Smooth muscle cell of the brain vasculature (primary cell): ENCODE data around the gene POLDIP2.
A peak's percentile ranks its signal among the peaks of the same experiment; 100 is the strongest.

Experiments
- DNase-seq: peaks from one replicate; pipeline ENCODE4 v3.0.0-alpha.2; 2012; ENCODE audit warnings: low read depth, low spot score

POLDIP2 gene

DNA sequence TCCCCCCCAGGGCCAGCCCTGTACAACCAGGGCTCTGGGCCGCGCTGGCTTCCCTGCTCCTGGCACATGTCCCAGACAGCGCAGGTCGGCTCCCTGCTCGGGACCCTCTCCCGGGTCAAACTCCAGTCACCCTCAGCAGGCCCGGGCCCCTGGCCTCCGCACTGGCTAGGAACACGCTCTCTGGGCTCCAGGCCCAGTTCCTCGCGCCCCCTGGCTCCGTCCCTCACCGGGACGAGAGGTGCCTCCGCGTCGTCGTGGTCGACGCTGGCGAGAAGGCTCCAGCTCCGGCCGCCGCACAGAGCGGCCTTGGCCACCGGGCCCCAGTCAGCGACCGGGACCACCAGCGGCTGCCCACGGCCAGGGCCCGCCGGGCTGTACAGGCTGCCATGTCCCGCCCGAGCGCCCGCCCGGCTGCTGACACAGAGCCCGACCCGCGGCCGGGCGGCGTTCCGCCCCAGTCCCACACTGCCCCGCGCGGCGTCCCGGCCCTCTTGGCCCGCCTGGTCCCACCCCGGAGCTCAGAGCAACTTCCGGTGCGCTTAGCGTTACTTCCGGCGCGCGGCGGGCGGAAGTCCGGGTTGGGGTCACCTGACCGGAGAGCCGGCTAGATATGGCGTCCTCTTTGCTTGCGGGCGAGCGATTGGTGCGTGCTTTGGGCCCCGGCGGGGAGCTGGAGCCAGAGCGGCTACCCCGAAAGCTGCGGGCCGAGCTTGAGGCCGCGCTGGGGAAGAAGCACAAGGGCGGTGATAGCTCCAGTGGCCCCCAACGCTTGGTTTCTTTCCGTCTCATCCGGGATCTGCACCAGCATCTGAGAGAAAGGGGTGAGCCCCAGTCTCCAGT lies at the start of gene POLDIP2:
TSS of gene POLDIP2 (minus strand) at position 467 of the 840 bp plus-strand sequence. CDS start at position 388, 79 bp downstream.
- peak; percentile 83 for DNase-seq

DNA sequence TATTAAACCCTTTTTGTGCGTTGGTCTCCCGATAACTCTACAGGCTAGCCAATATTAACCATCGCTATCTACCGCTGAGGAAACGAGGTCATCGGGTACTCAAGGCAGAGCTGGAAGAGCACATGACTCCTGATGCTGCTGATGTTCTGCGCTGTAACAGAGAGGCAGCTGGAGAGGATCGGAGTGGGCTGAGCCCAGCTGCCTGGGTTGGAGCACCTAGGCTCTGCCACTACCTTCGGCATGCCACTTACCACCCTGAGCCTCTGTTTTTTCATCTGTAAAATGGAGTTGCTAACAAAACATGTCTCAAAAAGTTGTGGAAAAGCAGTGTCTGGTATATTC lies 49.1 kb upstream of the POLDIP2 start:
- no peak for DNase-seq

DNA sequence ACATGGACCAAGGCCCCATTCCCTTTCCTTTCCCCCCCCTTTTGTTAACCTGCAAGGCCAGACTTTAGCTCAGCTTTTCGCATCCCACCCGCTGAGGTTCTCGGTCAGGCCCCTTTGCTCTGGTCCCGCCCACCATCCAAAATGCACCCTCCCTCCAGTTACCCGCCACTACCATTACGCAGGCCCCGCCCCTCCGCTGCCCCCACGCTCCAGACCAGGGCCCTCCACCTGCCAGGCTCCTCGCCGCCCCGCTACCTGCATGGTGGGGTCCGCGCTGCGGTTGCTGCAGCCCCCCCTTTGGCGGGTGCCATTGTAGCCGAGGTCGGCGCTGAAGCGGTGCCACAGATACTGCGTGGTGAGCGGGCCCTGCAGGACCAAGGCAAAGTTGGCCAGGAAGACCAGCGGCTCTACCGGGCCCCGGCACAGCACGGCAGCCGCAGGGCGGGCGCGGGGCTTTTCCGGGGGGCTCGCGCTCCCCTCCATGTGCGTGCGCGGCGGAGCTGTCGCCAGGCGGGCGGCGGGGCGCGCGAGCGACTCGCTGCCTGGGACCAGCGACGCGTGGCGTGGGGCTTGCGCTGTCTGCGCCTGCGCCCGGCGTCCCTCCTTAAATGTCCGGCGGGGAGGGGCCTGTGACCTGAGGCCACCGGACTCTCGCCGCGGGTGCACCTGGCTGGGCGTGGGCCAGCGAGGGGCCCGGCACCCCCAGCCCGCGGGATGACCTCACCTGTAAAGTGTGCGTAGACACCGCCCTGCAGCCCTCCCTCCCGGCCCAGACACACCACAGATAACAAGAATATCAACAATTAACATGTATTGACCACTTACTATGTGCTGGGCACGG lies 48.5 kb upstream of the POLDIP2 start, which contains the start of gene SLC46A1:
TSS of gene SLC46A1 (minus strand) at position 581 of the 841 bp plus-strand sequence. CDS start at position 483, 98 bp downstream.
- no peak for DNase-seq

- no peak for DNase-seq
Observed at GRCh38 chr17:28404812-28405570, 47.7 kb upstream of the POLDIP2 start.

DNA sequence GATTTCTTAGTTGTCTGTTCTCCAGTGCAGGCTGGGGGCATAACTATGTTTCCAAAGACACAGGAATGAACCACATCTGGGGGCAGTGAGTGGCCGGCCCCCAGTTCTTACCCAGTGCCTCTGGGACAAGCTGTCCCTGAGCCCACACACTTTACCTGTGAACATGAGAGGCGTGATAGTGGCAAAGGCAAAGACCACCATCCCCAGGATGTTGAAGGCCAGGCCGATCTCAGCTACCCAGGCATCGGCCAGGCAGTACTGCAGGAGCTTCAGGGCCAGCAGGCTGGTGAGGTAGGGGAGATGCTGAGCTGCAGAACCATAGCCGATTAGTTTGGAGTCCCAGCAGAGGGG lies 47.1 kb upstream of the POLDIP2 start:
- DNase-seq = no peak

- no peak for DNase-seq
Observed at GRCh38 chr17:28404007-28404406, 46.7 kb upstream of the POLDIP2 start.

DNA sequence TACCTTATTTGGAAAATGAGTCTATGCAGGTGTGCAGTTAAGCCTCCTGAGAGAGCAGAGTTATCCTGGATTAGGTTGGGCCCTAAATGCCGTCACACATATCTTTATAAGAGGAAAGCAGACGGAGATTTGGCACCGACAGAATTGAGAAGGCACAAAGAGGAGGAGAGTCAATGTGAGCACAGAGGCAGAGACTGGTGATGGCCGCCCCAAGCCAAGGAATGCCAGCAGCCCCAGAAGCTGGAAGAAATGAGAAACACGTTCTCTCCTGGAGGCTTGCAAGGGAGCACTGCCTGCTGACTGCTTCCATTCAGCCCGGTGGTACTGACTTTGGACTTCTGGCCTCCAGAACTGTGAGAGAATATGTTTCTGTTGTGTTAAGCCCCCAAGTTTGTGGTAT lies 45.5 kb upstream of the POLDIP2 start:
- no peak for DNase-seq

DNA sequence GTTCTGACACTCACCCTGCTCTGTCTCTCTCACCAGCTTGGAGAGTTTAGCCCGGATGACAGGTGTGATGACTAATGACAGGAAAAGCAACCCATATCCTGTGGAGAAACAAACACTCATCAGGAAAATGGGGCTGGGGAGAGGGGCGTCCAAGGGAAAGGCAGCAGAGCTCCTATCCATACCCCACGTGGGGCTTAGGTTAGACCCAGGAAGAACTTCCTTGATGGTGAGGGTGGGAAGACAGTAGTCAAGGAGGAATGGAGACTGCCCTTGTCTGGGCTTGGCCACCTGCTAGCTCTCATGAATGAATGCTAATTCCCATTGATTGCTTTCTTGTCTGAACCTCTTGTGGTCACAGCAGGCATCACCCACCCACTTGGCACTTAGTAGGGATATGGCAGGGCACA lies 44.9 kb upstream of the POLDIP2 start:
- no peak for DNase-seq

- no peak for DNase-seq
Observed at GRCh38 chr17:28399808-28400207, 42.5 kb upstream of the POLDIP2 start.

GRCh38 chr17:28398280-28398981 lies 41.1 kb upstream of the POLDIP2 start:
- DNase-seq = no peak

GRCh38 chr17:28397687-28398279 lies 40.5 kb upstream of the POLDIP2 start:
- no peak for DNase-seq

DNA sequence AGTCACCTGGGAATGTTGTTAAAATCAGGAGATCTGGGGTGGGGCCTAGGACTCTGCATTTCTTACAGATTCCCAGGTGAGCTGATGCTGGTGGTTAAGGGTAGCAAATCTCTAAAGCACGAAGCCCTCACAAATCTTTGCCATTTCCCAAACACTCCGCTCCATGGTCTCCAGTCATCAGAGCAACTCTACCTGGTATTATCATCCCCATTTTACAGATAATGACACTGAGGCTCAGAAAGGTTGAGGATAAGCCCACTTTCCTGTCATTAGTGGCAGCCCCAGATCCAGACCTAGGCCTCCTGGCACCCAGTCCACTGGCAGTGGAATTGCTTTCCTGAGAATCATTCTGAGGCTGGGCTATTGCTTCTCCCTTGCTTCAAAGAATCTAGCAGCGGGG lies 39.9 kb upstream of the POLDIP2 start:
- DNase-seq = no peak

DNA sequence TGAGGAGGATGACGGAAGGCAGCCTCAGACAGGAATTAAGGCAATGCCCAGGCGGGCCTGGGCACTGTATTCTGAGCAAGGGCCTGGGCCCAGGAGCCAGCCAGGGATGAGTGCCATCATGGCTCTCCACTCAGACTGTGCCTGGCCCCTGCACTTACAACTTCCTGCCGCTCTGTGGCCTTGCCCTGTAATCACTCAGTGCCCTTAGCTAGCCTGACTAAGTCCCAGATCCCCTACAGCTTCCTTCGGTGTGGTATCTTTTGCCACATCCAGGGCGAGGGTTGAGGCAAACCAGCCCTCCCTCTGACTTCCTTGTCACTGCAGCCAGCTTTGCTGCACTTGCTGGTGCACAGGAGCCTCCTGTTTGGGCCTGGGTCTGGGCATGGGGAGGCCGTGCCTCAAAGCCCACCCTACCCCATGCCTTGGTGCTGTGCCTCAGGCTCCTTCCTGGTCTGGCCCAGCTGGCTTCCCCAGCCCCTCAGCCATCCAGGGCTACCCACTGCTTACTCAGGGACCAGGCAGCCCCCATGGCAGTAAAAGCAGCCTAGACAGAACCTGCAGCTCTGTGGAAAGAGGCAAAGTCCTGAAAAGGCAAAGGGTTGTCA lies 39.4 kb upstream of the POLDIP2 start:
- no peak for DNase-seq

DNA sequence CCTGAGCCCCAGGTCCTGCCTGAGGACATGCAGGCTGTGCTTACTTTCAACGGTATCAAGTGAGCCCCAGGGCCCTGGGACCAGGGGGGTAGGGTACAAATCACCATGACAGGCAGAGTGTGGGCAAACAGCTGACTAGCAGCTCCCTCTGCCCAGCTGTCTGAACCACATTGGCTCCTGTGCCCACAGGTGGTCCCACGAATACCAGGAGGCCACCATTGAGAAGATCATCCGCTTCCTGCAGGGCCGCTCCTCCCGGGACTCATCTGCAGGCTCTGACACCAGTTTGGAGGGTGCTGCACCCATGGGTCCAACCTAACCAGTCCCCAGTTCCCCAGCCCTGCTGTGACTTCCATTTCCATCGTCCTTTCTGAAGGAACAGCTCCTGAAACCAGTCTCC lies 38.6 kb upstream of the POLDIP2 start:
- no peak for DNase-seq

DNA sequence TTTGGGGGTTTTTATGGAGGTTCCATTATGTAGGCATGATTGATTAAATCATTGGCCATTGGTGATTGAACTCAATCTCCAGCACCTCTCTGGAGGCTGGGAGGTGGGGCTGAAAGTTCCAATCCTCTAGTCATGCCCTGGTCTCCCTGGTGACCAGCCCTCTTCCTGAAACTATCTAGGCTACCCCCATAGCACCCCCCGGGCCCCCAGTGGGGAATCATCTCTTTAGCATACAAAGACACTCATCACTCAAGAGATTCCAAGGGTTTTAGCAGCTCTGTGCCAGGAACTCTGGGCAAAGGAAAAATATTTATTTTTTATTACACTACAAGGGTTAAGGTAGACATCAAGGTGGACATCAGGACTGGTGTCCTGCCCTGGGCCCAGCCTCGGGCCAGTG lies 38.1 kb upstream of the POLDIP2 start:
- DNase-seq = no peak

DNA sequence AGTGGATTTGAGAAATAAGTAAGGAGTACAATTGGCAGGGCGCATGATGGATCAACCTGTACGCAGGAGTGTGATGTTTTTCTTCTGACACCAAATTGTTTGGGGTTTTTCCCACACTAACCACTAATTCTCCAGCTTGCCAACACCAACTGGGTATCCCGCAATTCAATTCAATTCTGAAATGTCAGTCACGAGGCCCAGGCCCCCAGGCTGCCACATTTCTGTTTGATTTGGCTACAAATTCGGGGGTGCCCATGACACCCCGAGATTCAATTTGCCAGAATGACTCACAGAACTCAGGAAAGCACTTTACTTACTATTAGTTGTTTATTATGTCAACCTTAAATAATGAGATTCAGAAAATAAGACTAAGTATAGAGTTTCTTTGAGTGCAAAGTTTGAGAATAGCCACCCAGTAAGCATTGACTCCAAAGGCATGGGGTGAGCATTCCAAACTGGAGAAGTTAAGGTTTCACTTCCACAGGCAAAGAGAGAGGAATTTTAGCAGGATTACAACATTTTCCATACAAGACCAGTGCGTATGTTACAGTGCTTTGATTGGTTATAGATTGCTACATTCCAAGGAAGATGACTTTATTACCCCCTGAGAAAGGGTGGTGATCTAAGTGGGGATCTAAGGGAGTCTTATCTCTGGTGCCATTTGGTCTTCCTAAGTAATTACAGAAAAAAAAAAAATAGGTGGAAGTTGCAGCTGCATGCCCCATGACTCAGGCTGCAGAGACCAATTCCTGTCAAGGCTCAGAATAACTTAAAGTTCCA lies 37.2 kb upstream of the POLDIP2 start:
- DNase-seq = no peak

DNA sequence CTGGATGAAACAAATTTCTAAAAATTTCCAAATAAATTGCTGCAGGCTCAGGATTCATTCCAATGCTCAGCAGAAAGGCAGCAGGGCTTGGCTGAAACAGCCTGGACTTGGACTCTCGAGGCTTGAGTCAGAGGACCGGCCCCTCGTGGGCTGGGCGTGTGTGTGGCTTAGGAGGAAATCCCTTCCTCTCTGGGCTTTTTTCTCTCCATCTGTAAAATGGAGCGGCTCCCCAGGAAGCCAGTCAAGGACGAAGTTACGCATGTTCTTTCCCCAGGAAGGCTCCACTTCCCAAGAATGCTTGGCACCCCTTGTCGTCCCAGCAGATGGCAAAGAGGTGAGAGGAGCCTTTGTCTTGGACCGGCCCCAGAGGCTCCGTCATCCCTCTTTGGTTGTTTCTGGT lies 35.2 kb upstream of the POLDIP2 start:
- DNase-seq = no peak

DNA sequence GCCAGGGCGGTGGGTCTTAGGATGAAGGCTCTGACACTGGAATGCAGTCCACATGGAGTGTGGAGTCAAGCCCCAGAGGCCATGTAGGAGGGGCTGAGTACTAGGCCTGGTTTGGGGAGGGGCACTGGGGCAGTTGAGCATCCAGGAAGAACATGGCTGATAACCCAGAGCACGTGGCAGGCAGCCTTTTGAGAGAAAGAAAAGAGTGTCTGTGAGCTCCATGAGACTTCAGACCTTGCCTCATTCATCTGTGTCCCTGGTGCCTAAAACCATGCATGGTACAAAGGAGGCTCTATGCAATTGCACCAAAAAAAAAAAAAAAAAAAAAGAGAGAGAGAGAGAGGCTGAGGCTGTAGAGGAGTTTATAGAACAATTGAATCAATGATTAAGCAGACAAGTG lies 34.1 kb upstream of the POLDIP2 start:
- no peak for DNase-seq

DNA sequence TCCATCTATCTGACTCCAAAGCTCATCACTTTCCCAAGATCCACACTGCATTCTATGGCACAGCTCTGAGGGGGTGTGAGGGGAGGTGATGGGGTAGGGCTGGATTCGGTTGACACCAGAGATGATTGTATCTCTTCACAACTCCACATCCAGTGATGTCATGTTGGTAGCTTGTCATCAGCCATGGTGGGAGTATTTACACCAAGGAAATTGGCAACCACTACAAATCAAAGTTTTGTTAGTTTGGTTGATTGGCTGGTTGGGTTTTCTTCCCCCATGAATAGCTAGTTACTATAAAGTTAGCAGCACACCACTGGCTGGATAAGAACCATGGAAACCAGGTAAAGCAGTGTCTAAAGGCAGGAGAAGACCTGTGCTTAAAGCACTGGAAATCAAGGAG lies 33.7 kb upstream of the POLDIP2 start:
- no peak for DNase-seq

- no peak for DNase-seq
Observed at GRCh38 chr17:28390563-28390962, 33.2 kb upstream of the POLDIP2 start.
